ENCODE data around the gene UFC1. TPM values are rescaled to one million over a fixed set of nuclear protein-coding genes. Genes with fewer than 3 reads are reported as not detected.

The UFC1 gene
- total and polyA plus RNA-seq, 2 donors (not counting 1 experiment from before 2014, with no cell fraction given): 91.0 to 128 TPM

- H3K9me3 Mint-ChIP-seq (ENCODE audit: insufficient read depth): no peaks in the 10 kb centered on the region
- H3K27ac Mint-ChIP-seq: peak overlapping the region; percentile 100
- Histone ChIP-seq H3K9ac (ENCODE audit: low read length) (peak overlapping the region; percentile 83), H3K4me3 (ENCODE audit: control extremely low read depth in 1 of 5, extremely low read depth in 1 of 5, insufficient read depth in 1 of 5, low read depth in 2 of 5, low read length in 4 of 5) (peak overlapping the region; percentile 23 to 95 (median 90)), H3K27me3 (replicated peaks in 1 of 4; ENCODE audit: control extremely low read depth in 1 of 4, control insufficient read depth in 3 of 4, insufficient read depth in 4 of 4, low read length in 3 of 4) (no peaks in the 10 kb centered on the region), H3K36me3 (replicated peaks in 1 of 2; ENCODE audit: control extremely low read depth in 1 of 2, control insufficient read depth in 1 of 2, extremely low read depth in 1 of 2, insufficient read depth in 2 of 2, low read length in 1 of 2) (peaks cover 3 to 31% of the 10 kb centered on the region in 2 experiments), H2AFZ (ENCODE audit: insufficient read depth, low read depth, low read length, poor library complexity, severe bottlenecking) (peak overlapping the region; percentile 96), H4K20me1 (ENCODE audit: control insufficient read depth, insufficient read depth, low read length, poor library complexity, severe bottlenecking) (peaks cover 9% of the 10 kb centered on the region), H3K4me2 (replicated peaks; ENCODE audit: low read depth, low read length, poor library complexity, severe bottlenecking) (peak overlapping the region; percentile 82), H3K9me3 (ENCODE audit: control extremely low read depth in 1 of 3, control insufficient read depth in 2 of 3, insufficient read depth in 1 of 3, low read length in 2 of 3) (no peaks in the 10 kb centered on the region), H3K27ac (ENCODE audit: low read length in 2 of 2) (peak overlapping the region; percentile 76 to 81), H3K4me1 (ENCODE audit: control insufficient read depth in 2 of 2, insufficient read depth in 2 of 2, low read length in 2 of 2) (peaks cover 42 to 58% of the 10 kb centered on the region in 2 donors), H3K79me2 (ENCODE audit: control insufficient read depth, insufficient read depth, low read length) (peaks cover 33% of the 10 kb centered on the region)
- peak overlapping the region; percentile 99 for H3K4me3 Mint-ChIP-seq
- peaks cover 64% of the 10 kb centered on the region for H3K4me1 Mint-ChIP-seq
- CTCF ChIA-PET: interaction anchor here (0.6 to 3.3 kb wide), 2 partner anchors 11 to 20 kb away, joined by 5 to 24 read pairs; partner anchors contain the start of gene PPOX
- WGBS (ENCODE audit: insufficient coverage): 83% methylated on average over 1 of the region's 9 CpGs
- TF ChIP-seq CTCF (IDR thresholded peaks at IDR 0.05) (no peak), EZH2 (IDR thresholded peaks at IDR 0.05; ENCODE audit: borderline replicate concordance, insufficient read depth, low read depth, low read length, poor library complexity, severe bottlenecking) (no peak)
- no peak for ATAC-seq (ENCODE audit: low read depth)
- intact Hi-C loops (cut with micrococcal nuclease): loop anchor here (1.0 kb wide), 4 partner anchors 7 to 24 kb away; partner anchors contain the start of genes NDUFS2, PPOX and USP21
- POLR2A ChIA-PET: interaction anchor here (0.9 to 2.3 kb wide), 3 partner anchors 12 to 48 kb away, joined by 5 to 10 read pairs (median 5); partner anchors contain the start of genes NDUFS2, PPOX and TOMM40L
- no peaks in the 10 kb centered on the region for H3K27me3 Mint-ChIP-seq
- no peak for DNase-seq
Observed at GRCh38 chr1:161177936-161178244, 24.1 kb downstream of the UFC1 start.

- H3K27ac Mint-ChIP-seq: no peak overlapping the region
- POLR2A ChIA-PET: interaction anchor here (0.7 kb wide), 1 partner anchor 385 kb away, joined by 3 read pairs; no protein-coding TSS in a partner anchor
- no peak for TF ChIP-seq EZH2 (IDR thresholded peaks at IDR 0.05; ENCODE audit: borderline replicate concordance, insufficient read depth, low read depth, low read length, poor library complexity, severe bottlenecking)
- no peak for TF ChIP-seq CTCF (IDR thresholded peaks at IDR 0.05)
Observed at GRCh38 chr1:161179698-161180097, 25.9 kb downstream of the UFC1 start.

More at GRCh38 chr1:161179698-161180097, 25.9 kb downstream of the UFC1 start:
- peaks cover 0 to 15% of the 10 kb centered on the region in 2 experiments for H3K36me3 ChIP-seq (replicated peaks in 1 of 2; ENCODE audit: control extremely low read depth in 1 of 2, control insufficient read depth in 1 of 2, extremely low read depth in 1 of 2, insufficient read depth in 2 of 2, low read length in 1 of 2)
- intact Hi-C loops (cut with micrococcal nuclease): no loop called here
- DNase-seq (no peak), ATAC-seq (ENCODE audit: low read depth) (no peak)
- H3K4me2 ChIP-seq (replicated peaks; ENCODE audit: low read depth, low read length, poor library complexity, severe bottlenecking): no peak overlapping the region
- H3K27ac ChIP-seq (ENCODE audit: low read length in 2 of 2): no peak overlapping the region
- no peak overlapping the region for H3K9ac ChIP-seq (ENCODE audit: low read length)
- Mint-ChIP-seq H3K4me3 (no peak overlapping the region), H3K4me1 (peaks cover 75% of the 10 kb centered on the region), H3K27me3 (no peaks in the 10 kb centered on the region), H3K9me3 (ENCODE audit: insufficient read depth) (no peaks in the 10 kb centered on the region)
- no peaks in the 10 kb centered on the region for H3K9me3 ChIP-seq (ENCODE audit: control extremely low read depth in 1 of 3, control insufficient read depth in 2 of 3, insufficient read depth in 1 of 3, low read length in 2 of 3)
- H4K20me1 ChIP-seq (ENCODE audit: control insufficient read depth, insufficient read depth, low read length, poor library complexity, severe bottlenecking): peaks cover 9% of the 10 kb centered on the region
- H3K79me2 ChIP-seq (ENCODE audit: control insufficient read depth, insufficient read depth, low read length): peaks cover 25% of the 10 kb centered on the region
- no peaks in the 10 kb centered on the region for H3K27me3 ChIP-seq (replicated peaks in 1 of 4; ENCODE audit: control extremely low read depth in 1 of 4, control insufficient read depth in 3 of 4, insufficient read depth in 4 of 4, low read length in 3 of 4)
- no peak overlapping the region for H2AFZ ChIP-seq (ENCODE audit: insufficient read depth, low read depth, low read length, poor library complexity, severe bottlenecking)
- CTCF ChIA-PET: interaction anchor here (0.6 to 5.4 kb wide), 4 partner anchors 13 to 476 kb away, joined by 3 to 64 read pairs (median 5); partner anchors contain the start of gene PPOX
- no peak overlapping the region for H3K4me3 ChIP-seq (ENCODE audit: control extremely low read depth in 1 of 5, extremely low read depth in 1 of 5, insufficient read depth in 1 of 5, low read depth in 2 of 5, low read length in 4 of 5)
- WGBS (ENCODE audit: insufficient coverage): 94% methylated on average over 2 of the region's 3 CpGs
- peaks cover 58 to 71% of the 10 kb centered on the region in 2 donors for H3K4me1 ChIP-seq (ENCODE audit: control insufficient read depth in 2 of 2, insufficient read depth in 2 of 2, low read length in 2 of 2)
